ENCODE data around the gene HMG20B. TPM values are rescaled to one million over a fixed set of nuclear protein-coding genes. Genes with fewer than 3 reads are reported as not detected.

The HMG20B gene
- total RNA-seq, 2 donors from 2014 or later: 87.9 to 118 TPM

DNA sequence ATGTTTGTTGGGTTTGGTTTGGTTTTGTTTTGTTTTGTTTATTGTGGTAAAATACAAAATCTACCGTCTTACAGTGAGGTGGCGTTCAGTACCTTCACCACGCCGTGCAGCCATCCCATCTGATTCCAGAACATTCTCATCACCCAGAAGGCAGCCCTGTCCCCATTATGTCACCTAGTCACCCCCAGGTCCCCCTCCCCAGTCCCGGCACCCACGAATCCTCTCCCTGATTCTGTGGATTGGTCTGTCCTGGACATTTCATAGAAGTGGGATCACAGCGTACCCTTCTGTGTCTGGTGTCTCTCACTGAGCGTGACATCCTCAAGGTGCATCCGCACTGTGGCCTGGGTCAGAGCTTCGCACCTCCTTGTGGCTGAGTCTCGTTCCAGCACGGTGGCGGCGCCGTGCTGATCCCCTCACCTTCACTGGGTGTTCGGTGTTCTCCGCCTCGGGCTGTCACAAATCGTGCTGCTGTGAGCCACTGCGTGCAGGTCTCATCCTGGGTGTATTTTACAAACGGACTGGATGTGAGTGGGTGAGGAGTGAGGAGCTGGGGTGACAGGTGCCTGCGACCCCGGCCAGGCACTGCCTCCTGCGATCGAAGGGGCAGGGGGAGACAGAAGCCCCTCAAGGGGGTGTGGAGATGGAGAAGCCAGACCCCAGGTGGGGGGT lies 34.4 kb upstream of the HMG20B start:
- H3K4me1 ChIP-seq: no peaks in the 10 kb centered on the region
- H3K9ac ChIP-seq (ENCODE audit: low read depth in 2 of 2, low read length in 2 of 2): no peak overlapping the region
- no peak for DNase-seq
- TF ChIP-seq, protein P1, sequence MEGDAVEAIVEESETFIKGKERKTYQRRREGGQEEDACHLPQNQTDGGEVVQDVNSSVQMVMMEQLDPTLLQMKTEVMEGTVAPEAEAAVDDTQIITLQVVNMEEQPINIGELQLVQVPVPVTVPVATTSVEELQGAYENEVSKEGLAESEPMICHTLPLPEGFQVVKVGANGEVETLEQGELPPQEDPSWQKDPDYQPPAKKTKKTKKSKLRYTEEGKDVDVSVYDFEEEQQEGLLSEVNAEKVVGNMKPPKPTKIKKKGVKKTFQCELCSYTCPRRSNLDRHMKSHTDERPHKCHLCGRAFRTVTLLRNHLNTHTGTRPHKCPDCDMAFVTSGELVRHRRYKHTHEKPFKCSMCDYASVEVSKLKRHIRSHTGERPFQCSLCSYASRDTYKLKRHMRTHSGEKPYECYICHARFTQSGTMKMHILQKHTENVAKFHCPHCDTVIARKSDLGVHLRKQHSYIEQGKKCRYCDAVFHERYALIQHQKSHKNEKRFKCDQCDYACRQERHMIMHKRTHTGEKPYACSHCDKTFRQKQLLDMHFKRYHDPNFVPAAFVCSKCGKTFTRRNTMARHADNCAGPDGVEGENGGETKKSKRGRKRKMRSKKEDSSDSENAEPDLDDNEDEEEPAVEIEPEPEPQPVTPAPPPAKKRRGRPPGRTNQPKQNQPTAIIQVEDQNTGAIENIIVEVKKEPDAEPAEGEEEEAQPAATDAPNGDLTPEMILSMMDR (IDR thresholded peaks at IDR 0.05): no peak
- H3K27ac ChIP-seq: no peak overlapping the region
- H3K36me3 ChIP-seq: peaks cover 9% of the 10 kb centered on the region
- intact Hi-C loops (cut with DNase I): no loop called here
- H3K4me3 ChIP-seq: no peak overlapping the region
- no peaks in the 10 kb centered on the region for H3K27me3 ChIP-seq
- no peaks in the 10 kb centered on the region for H3K9me3 ChIP-seq

DNA sequence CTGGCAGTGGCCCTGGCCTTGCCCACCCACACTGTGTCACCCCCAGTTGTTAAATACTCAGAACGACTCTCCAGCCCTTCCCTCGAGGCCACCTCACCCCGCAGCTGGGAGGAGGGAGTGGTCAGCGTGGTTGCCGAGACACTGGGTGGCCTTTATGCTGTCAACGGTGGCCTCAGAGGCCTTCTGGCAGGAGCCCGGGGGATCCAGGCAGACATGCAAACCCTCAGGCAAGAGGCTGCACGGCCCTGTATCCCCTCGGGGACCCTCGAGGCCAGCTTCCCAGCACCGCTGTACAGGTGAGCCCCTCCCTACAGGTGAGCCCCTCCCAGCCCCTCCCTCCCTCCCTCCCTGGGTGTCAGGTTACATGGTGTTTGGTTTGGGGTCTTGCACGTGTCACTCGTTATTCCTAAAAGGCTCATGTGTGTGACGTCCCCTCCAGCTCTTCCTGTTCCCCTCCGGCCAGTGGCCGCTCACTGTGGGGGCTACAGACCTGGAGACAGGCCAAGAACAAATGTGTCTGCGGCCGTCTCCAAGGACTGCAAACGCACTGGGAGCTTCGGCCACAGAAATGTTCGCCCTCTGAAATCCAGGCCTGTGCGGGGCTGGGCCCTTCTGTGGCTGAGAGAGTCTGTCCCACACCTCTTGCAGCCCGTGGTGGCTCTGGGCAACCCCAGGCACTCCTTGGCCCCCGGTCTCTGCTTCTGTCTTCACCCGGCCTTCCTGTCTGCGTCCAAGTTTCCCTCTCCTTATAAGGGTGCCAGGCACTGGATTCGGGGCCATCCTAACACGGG lies 33.6 kb upstream of the HMG20B start, which contains the start of gene TEKTIP1:
Gene TEKTIP1 (plus strand): TSS at position 210 of the 791 bp plus-strand sequence. CDS start 4 bp downstream, at position 214.
- no peaks in the 10 kb centered on the region for H3K27me3 ChIP-seq
- H3K27ac ChIP-seq: no peak within 1 kb of the TSS
- no peak for DNase-seq
- intact Hi-C loops (cut with DNase I): no loop called here
- no peak within 1 kb of the TSS for H3K9ac ChIP-seq (ENCODE audit: low read depth in 2 of 2, low read length in 2 of 2)
- no peaks in the 10 kb centered on the region for H3K4me1 ChIP-seq
- H3K4me3 ChIP-seq: no peak within 1 kb of the TSS
- TF ChIP-seq, protein P1 (IDR thresholded peaks at IDR 0.05): no peak
- H3K36me3 ChIP-seq: peaks cover 9% of the 10 kb centered on the region
- H3K9me3 ChIP-seq: no peaks in the 10 kb centered on the region

DNA sequence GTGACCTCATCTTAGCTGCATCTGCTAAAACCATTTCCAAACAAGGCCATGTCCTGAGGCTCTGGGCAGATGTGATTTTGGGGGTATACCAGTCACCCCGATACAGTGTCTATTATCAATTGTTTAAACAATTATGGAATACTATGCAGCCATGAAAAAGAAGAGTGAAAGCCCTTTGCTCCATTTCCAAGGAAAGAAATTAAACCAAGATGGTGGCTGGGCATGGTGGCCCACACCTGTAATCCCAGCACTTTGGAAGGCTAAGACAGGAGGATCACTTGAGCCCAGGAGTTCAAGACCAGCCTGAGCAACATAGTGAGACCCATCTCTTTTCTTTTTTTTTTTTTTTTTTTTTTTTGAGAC lies 33.0 kb upstream of the HMG20B start:
- no peaks in the 10 kb centered on the region for H3K4me1 ChIP-seq
- peaks cover 9% of the 10 kb centered on the region for H3K36me3 ChIP-seq
- no peaks in the 10 kb centered on the region for H3K27me3 ChIP-seq
- no peak overlapping the region for H3K27ac ChIP-seq
- DNase-seq: no peak
- intact Hi-C loops (cut with DNase I): no loop called here
- H3K4me3 ChIP-seq: no peak overlapping the region
- H3K9ac ChIP-seq (ENCODE audit: low read depth in 2 of 2, low read length in 2 of 2): no peak overlapping the region
- TF ChIP-seq, protein P1 (IDR thresholded peaks at IDR 0.05): no peak
- H3K9me3 ChIP-seq: no peaks in the 10 kb centered on the region

DNA sequence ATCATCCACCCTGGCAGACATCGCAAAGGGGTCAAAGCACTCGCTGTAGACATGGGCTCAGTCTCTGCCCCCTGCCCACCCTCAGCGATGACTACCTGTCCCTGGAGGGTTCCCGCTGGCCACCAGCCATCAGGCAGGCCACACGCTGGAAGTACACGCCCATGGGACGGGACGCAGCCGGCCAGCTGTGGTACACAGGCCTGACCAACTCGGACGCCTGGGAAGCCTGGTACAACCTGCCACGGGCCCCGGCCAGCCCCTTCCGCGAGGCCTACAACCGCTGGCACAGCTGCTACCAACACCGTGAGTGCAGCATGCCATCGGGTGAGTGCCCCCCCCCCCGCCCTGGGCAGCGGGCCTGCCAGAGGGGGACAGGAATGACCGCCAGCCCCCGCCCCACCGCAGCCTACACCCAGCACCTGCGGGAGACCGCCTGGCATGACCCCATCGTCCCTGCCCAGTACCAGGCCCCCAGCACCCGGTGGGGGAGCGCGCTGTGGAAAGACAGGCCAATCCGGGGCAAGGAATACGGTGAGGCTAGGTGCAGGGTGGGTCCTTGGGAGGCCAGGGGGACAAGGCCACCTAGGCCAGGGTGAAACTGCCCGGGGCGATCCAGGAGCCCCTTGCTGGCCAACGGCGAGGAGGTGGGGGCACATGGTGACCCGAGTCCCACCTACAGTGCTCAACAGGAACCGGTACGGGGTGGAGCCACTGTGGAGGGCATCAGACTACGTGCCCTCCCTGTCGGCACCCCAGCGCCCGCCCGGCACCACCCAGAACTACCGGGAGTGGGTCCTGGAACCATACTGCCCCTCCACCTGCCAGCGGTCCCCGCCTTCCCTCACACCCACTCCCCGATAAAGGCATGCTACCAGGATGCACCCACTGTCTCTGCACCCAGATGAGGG lies 29.3 kb upstream of the HMG20B start:
- Histone ChIP-seq H3K27me3 (no peaks in the 10 kb centered on the region), H3K9ac (ENCODE audit: low read depth in 2 of 2, low read length in 2 of 2) (no peak overlapping the region), H3K4me1 (no peaks in the 10 kb centered on the region), H3K36me3 (no peaks in the 10 kb centered on the region), H3K9me3 (no peaks in the 10 kb centered on the region), H3K27ac (no peak overlapping the region), H3K4me3 (no peak overlapping the region)
- intact Hi-C loops (cut with DNase I): loop anchor here (2.0 kb wide), 1 partner anchor 75 kb away; no protein-coding TSS in a partner anchor
- no peak for DNase-seq
- TF ChIP-seq, protein P1 (IDR thresholded peaks at IDR 0.05): no peak

DNA sequence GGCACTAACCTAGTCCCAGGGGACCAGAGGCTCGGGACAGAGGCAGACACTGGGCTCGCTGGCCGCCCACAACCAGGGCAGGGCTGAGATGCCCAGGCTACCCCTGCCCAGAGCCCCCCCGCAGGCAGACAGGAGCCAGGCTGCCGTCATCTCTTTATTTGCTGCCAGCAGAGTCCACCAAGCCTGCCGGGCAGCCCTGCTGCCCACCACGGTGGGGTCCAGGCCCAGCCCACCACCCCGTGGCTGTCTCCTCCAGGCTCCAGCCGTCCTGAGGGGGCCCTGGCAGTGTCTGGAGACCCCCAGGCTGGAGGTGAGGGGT lies 28.7 kb upstream of the HMG20B start:
- Histone ChIP-seq H3K4me3 (no peak overlapping the region), H3K9ac (ENCODE audit: low read depth in 2 of 2, low read length in 2 of 2) (no peak overlapping the region), H3K4me1 (no peaks in the 10 kb centered on the region), H3K36me3 (no peaks in the 10 kb centered on the region), H3K27me3 (no peaks in the 10 kb centered on the region), H3K27ac (no peak overlapping the region), H3K9me3 (no peaks in the 10 kb centered on the region)
- intact Hi-C loops (cut with DNase I): loop anchor here (2.0 kb wide), 1 partner anchor 75 kb away; no protein-coding TSS in a partner anchor
- no peak for DNase-seq
- TF ChIP-seq, protein P1 (IDR thresholded peaks at IDR 0.05): no peak
